GM04504 (cell line): Measurements from ENCODE around the gene WWTR1.
A peak's percentile ranks its signal among the peaks of the same experiment; 100 is the strongest.

ENCODE experiments used
- DNase-seq: peaks from one replicate; pipeline ENCODE4 v3.0.0-alpha.2; 2012; ENCODE audit warnings: low read depth

Gene WWTR1

DNA sequence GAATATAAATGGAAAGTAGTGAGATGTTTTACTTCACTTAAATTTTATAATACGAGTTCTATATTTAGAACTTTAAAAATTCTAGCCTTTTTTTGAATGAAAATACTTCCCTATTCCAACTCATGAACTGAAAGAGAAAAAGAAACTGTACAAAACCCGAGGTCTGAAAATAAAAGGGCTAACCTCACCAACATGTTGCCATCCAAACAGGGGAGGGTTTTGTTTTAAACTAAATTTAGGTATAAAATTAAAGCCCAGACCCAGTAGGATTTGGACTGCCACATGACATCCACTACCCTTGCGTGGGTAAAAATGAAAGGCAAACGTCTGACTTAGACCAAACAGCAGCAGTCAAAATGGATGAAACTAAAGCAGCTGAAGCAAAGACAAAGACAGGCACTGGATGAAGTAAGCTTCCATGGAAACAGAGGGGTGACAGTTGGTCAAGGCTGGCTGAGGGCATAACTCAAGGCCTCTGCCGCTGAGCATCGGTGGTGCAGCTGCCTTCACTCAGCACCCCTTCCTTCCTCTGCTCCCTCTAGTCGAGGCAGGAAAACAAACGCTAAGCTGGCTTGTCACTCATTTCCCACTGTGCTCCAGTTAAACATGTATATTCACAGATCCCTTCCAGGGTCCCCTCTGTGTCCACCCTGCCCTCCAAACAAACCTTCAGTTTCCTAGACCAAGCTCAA, 125.2 kb downstream of the WWTR1 start:
- DNase-seq, result no peak

DNA sequence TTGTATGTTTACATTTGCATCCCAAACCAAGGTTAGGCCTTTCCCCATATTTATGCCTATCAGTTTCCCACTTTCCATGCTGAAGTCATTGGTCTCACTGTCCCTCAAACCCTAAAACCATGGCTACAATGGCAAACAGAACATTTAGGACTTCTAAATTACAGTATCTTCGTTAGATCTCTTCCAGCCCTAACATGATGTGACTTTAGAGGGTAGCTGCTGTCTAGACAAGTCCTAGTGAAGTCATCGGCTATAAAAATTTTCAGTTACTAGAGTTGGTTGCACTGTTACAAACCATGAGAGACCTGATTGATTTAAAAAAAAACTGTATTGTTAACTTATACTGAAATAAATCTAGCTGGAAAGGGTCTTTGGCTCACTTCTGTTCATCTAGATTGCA, 128.7 kb downstream of the WWTR1 start:
- no peak for DNase-seq

DNA sequence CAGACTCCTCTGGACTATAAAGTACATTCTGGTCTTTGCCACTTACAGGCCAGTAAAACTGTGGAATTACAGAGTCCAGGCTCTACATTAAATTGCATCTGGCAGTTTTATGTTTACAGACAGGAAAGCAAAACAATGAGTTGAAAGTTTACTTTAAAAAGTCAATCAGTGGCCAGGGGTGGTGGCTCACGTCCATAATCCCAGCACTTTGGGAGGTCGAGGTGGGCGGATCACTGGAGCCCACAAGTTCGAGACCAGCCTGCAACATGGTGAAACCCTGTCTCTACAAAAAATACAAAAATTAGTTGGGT, 129.5 kb downstream of the WWTR1 start:
- DNase-seq, result no peak

DNA sequence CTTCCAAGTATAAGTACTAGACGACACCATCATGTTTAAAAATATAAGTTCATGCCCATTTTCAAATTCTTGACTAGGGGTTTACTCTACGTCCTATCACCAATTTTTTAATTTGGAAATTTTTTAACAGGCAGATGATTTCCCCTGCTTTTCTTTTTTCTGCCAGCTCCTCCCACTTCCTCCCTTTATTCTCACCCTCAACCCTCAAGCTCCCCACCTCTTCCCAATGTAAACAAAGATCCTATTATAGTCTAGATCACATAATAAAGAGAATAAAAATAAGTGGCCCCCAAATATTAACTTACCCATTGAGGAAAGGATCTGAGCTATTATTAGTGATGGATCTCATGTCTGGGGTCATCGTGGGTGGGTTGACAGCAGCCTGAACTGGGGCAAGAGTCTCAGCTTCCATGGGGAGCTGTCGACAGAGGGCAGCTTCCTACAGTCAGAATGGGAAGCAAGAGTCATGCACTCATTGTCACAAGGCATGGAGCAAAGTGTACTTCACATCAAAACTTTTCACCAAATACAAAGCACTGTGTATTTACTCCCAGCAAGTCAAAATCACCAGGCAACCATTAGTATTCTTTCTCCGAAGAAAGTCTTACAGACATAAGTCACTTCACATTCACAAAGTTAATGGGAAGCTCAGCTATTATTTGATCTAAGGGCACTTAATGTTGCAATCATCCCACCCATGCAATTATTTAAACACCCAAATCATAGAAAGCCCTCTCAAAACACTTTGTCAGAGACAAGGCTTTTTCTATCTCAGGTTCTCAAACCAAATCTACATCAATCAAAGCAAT, 130.1 kb downstream of the WWTR1 start:
- no peak for DNase-seq

DNA sequence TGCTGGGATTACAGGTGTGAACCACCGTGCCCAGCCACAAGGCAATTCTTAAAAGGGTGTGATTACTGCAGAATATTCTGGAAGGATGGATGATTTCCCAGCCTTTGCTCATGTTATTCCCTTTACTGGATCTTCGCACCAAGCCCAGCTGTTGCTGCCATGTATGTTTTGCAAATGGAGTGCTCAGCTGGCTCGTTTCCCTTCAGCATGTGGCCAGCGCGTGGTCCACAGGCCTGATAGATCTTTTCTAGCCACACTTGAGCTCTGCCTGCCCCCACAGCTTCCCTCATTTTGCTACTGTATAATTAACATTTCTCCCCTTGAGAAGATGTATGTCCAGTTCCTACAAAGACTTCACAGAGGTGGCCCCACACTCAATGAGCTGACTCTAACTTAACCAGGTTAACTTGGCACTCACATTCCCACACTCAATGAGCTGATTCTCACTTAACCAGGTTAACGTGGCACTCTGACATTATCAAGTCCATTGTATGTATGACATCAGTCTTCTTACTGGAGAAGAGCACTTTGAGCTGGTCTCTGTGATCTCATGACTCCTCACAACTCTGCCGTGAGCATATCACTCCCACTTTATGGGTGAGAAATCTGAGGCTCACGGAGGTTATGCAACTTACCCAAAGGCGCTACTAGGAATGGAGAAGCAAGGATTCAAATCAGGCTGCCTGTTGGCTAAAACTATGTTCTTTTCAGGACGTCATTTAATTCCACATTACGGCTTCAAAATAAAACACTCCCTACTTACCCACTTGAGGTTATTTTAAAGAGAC, 134.1 kb downstream of the WWTR1 start:
- DNase-seq, result no peak

DNA sequence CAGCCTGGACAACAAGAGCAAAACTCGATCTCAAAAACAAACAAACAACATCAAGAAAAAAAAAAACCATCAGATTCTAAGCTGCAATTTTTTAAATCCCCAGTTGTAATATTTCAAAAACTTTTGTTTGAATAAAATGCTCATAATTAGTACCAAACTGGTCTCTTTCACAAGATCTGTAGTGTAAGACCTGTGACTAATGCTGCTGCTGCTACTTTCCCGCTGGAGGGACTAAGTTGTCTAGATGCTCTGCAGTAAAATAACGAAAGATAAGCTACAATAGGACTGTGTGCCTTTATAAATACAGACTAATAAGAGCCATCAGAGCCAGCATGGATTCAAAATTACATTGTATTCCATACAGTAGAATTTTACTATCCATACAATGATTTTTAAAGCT, 137.9 kb downstream of the WWTR1 start:
- DNase-seq, result no peak

DNA sequence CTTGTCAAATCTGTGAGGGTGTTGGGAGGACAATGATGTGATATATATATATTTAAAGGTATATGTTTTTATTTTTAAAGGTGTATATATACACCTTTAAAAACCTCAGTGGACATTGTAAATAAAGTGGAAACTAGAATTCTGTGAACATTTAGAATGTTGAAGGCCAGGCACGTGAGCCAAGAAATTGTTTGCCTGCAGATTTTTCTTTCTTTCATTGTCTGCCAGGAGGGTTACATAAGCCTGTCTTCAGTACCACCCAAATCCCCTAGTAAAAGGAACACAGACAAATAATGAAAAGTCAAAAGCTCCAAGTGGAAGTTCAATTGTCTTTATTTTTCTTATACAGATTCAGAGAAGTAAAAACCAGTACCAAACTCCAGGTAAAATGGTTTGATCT, 140.9 kb downstream of the WWTR1 start:
- DNase-seq, result no peak

DNA sequence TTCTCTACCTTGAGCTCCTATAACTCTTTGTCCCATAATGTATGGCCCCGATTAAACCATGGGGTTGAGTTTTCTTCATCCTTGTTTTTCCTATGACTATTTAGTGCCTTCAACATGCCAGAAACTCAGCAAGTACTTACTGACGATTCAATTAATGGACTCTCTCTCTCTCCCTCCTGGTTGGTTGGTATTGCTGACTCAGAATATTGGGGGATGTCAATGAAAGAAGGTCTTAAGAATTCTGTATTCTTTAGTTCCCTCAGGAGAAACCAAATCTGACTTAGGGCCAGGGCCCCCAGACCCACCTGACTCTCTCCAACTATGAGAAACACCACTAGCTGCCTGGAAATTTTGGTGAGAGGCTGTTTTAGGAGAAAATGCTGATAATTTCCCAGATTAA, 142.6 kb downstream of the WWTR1 start:
- no peak for DNase-seq

DNA sequence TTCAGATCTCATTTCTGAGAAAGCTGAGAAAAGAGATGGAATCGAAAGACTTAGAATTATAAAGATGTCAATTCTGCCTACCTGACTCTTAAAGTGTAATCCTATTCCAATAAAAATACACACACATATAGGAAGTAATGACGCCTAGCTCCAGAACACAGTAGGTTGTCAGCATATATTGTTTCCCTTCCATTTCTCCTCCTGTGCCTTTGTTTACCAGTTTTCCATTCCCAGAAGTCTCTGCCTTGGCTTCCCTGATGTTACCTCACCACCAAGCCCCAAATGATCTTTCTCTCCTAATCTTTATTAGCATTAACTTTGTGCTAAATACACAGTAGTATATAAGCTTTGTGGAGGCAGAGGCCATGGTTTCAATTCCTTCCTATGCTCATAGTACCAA, 143.4 kb downstream of the WWTR1 start:
- DNase-seq, result no peak

DNA sequence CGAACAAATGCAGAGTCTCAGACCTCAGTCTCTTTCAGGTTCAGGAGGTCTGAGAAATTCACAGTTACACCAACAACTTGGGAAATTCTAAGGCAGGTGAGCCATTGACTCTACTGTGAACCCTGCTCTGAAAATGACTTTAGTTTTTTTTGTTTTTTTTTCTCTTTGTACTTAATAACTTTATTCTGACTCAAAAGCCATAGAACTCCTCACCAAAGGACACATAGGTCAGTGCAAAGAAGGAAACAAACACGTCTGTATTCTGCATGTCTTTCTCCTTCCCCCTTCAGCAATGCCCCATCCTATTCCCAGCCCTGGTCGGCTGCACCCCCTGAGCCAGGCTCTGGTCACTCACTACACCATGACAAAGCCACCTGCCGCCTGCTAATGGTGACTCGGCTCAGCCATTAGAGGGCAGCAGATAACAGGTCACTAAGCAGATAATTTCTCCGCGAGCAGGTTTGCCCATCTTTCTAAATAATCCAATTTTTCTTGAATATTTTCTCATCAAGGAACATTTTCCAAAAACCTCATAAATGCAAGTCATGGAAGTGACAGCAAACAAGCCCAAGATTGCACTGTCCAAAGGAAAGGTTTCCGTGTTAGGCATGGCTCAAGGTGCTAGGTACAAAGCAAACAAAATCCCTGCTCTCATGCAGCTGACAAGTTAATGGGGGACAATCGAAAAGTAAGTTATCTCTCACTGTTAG, 145.6 kb downstream of the WWTR1 start:
- peak; percentile 36 for DNase-seq

DNA sequence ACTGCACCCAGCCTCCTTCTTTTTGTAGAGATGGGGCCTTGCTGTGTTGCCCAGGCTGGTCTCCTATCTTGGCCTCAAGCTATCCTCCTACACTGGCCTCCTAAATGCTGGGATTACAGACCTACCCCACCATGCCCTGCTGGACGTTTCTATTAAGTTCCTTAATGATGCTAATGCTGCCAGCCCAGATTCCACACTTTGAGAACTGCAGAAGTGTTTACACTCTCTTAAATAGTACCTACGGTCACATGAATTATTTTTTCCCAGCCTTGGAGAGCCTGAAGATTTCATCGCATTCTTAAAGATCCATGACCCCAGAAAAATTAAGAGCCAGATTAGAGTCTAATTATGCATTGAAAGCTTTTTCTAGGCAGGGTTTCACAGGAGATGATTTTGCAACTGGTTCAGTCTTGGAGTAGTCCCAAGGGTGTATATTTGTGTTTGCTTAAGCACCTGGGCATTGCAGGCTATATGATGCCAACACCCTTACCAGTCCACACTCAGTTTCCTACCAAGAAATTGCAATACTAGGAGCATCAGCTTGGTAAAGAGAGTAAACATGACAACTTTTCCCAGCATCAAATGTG, 146.7 kb downstream of the WWTR1 start:
- DNase-seq, result no peak

DNA sequence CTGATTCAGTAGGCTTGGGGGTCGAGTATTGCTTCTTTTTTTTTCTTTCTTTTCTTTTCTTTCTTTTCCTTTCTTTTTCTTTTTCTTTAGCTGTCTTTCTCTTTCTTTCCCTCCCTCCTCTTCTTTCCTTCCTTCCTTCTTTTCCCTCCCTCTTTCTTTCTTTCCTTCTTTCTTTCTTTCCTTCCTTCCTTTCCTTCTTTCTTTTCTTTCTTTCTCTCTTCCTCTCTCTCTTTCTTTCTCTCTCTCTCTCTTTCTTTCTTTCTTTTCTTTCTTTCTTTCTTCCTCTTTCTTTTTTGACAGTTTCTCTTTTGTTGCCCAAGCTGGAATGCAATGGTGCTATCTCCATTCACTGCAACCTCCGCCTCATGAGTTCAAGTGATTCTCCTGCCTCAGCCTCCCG, 147.3 kb downstream of the WWTR1 start:
- no peak for DNase-seq

DNA sequence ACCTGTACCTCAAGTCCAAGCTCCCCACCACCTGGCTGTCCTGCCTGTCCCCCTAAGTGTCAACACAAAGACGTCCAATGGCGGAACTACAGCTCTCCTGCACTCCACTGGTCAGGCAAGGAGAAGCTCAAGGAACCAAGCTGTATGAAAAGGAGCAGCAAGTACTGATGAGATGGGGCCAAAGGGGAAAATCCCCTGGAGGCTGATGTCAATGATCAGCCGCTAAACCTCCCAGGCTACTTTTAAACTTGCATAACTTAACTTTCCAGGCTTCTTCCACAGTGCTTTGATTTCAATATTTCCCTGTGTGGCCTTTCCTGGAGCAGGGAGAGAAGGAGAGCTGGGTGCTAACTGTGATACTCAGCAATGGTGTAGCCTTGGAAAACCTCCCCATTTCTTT, 148.3 kb downstream of the WWTR1 start:
- no peak for DNase-seq

DNA sequence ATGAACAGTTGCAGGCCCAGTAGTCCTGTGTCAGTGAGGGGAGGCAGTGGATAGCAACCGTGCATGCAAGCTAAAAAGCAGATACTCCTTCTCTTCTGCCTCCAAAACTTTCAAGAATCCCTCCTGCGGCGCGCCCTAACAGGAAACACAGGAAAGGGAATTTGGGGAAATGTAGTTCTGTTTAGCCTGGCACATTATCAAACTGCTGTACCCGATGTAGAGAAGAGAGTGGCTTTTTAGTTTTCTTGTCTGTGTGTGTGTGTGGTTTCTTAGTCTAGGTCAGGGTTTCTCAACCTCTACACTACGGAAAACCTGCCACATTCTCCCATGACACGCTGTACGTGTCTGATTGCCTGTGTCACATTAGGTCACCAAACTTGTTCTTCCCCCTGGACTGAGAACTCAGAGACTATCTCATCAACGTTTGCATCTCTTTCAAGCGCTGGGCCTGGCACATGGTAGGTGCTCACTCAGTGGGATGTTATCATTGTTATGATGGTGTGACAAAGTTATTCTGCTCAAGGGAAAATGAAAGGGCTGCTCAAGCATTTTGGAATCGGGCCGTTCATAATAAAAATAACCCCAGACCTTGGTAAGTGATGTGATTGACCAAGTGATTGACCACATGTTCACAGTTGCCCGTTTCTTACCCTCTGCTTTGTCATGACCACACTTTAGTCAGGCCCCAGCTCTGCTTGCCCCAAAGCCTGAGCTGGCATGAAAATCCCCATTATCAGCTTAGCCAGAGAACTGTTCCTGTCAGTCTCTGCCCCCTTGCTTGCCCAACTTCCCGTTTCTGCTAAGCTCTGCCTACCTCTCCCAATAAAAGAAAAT, 150.1 kb downstream of the WWTR1 start:
- no peak for DNase-seq

DNA sequence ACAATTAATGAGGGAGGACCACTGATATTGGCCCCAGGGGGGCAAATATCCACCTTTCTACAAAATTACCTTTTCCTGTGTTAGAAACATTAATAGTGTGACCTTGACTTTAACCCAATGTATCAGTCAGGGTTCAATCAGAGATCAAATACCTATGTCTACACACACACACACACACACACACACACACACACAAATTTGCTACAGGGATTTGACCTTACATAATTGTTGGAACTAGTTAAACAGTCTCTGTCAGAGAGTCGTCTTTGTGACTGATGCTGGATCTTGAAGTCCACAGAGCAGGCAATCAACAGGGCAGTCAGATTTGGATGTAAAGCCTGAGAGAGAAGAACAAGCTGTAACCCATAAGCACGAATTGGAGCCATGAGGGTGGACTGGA, 150.9 kb downstream of the WWTR1 start:
- DNase-seq, result no peak

DNA sequence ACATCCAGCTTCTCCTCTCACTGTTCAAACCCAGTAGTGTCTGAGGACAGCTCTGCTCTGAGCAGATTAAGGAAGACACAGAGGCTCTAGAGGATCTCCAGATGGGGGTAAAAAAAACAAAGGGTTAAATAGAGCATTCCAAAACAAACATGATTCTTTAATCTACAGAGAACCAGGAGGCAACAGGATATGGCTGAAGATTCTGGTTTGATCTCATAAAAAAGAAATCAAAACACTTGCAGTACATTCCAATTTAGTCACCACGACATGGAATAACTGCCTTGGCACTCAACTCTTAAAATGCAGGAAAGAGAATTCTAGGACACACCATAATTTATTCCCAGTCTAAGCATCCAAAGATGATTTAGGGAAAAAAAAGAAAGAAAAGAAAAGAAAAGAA, 151.3 kb downstream of the WWTR1 start:
- no peak for DNase-seq

DNA sequence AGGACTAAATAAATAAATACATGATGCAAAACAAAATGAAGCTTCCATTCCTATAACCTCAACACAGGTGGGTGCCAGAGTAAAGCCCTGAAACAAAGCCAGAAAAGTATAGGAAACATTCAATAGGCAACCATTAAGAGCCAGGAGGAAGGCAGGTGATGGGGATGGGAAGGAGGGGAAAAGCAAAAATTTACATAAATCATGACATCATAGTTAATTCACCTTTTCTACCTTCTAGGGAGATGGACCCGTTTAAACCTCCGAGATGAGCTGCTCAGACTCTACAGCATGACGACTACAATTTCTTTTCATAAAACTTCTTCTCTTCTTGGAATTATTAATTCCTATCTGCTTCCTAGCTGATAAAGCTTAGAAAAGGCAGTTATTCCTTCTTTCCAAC, 155.4 kb downstream of the WWTR1 start:
- no peak for DNase-seq

DNA sequence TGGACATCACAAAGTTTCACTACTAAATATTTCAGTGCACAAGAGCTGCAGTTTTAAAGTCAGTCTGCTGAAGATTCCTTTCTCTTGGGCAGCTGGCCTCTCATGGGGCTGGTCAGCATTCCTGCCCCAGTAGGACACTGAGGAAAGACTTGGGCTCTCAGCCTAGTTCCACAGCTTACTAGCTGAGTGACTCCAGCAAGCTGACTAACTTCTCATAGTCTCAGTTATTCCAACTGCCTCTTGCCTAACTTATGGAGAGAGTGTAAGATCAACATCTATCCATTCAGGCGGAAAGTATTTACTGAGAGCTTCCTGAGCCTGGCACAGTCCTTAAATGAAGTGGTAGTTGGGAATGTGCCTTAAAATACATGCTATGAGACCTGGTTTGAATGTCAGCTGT, 156.3 kb downstream of the WWTR1 start:
- DNase-seq, result no peak

DNA sequence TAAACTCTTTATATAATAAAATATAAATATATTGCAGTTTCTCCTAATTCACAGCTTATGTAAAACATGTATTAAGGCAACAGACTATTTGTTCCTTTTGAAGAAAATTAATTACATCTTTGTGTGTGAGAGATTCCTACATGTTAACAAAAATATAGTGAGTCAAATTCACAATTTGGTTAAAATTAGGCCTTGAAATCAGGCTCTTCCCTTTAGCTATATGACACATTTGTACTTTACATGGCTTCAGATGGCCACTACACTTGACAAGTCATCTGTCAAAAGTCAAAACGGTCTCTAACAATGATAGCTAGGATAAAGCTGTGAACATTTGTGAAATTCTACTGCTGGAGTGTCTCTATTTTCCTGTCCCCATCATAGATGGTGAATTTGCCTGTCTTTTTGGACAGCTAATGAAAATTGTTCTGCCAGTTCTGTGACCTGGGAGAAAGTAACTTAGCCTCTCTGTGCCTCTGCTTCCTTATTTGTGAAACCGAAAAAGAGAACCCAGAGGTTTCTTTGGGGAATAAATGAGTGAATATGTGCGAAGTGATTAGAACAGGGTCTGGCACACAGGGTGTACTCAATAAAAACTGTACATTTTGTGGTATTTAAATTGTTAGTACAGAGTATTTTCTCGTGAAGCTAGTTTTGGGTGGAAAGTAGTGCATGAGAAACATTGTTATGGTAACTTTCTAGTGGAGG, 159.7 kb downstream of the WWTR1 start:
- DNase-seq, result no peak

DNA sequence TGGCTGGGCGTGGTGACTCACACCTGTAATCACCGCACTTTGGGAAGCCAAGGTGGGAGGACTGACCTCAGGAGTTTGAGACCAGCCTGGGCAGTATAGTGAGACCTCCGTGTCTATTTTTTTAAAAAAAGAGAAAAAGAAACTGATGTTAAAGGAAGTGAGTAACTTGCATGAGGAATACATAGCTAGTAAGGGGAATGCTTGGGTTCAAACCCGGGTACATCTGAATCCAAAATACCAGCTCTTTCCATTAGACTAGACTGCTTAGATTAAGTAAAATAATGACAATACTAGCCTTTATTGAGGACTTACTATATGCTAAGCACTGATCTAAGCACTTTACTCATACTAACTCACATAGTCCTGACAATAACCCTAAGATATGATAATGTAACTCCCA, 160.9 kb downstream of the WWTR1 start:
- DNase-seq, result no peak
